Hepatocyte (in vitro differentiated cells): Measurements from ENCODE around the gene SPATS2. TPM values are rescaled to one million over a fixed set of nuclear protein-coding genes. Genes with fewer than 3 reads are reported as not detected.

Experiments used
- DNase-seq: peaks from one replicate; pipeline ENCODE4 v3.0.0-alpha.2; 2016; ENCODE audit warnings: low spot score
- H2AFZ ChIP-seq: fragments of 200-600 bp; sonication (generic); 2 replicates; pipeline ENCODE4 v1.6.0; 2016; ENCODE audit warnings: antibody characterized with exemption, mild to moderate bottlenecking
- H3K27ac ChIP-seq: fragments of 200-600 bp; sonication (generic); 2 replicates; pipeline ENCODE4 v1.5.1; 2016; ENCODE audit warnings: mild to moderate bottlenecking
- H3K27me3 ChIP-seq: fragments of 200-600 bp; sonication (generic); 2 replicates; pipeline ENCODE4 v1.6.1; 2016
- H3K36me3 ChIP-seq: fragments of 200-600 bp; sonication (generic); replicated peaks from 2 replicates; pipeline ENCODE4 v1.5.1; 2016; ENCODE audit warnings: low read depth; ENCODE audit not compliant: insufficient read depth
- H3K4me1 ChIP-seq: fragments of 200-600 bp; sonication (generic); 2 replicates; pipeline ENCODE4 v1.5.1; 2016; ENCODE audit warnings: mild to moderate bottlenecking, moderate library complexity; ENCODE audit not compliant: insufficient read depth
- H3K4me2 ChIP-seq: fragments of 200-600 bp; sonication (generic); 2 replicates; pipeline ENCODE4 v1.6.0; 2016
- H3K4me3 ChIP-seq: fragments of 200-600 bp; sonication (generic); 2 replicates; pipeline ENCODE4 v1.5.1; 2016; ENCODE audit warnings: mild to moderate bottlenecking
- H3K79me2 ChIP-seq: fragments of 200-600 bp; sonication (generic); 2 replicates; pipeline ENCODE4 v1.6.0; 2017; ENCODE audit warnings: mild to moderate bottlenecking
- H3K9me2 ChIP-seq: fragments of 200-600 bp; sonication (generic); replicated peaks from 2 replicates; pipeline ENCODE4 v1.6.0; 2017; ENCODE audit warnings: mild to moderate bottlenecking; ENCODE audit not compliant: insufficient read depth
- H3K9me3 ChIP-seq: fragments of 200-600 bp; sonication (generic); 2 replicates; pipeline ENCODE4 v1.5.1; 2016; ENCODE audit warnings: low read depth, mild to moderate bottlenecking
- H4K20me1 ChIP-seq: fragments of 200-600 bp; sonication (generic); 2 replicates; pipeline ENCODE4 v1.6.0; 2016; ENCODE audit warnings: mild to moderate bottlenecking; ENCODE audit not compliant: insufficient read depth, poor library complexity, severe bottlenecking
- CTCF ChIP-seq: fragments of 200-600 bp; sonication (generic); IDR thresholded peaks from 2 replicates; pipeline ENCODE4 v1.5.1; 2016; ENCODE audit warnings: antibody characterized with exemption, mild to moderate bottlenecking; ENCODE audit not compliant: poor library complexity
- EZH2 ChIP-seq: fragments of 200-600 bp; sonication (generic); IDR thresholded peaks from 2 replicates; pipeline ENCODE4 v1.6.1; 2016; ENCODE audit warnings: antibody characterized with exemption, mild to moderate bottlenecking, borderline replicate concordance
- EZH2phosphoT487 ChIP-seq: fragments of 200-600 bp; sonication (generic); IDR thresholded peaks from one replicate; pipeline ENCODE4 v1.6.1; 2018; ENCODE audit warnings: antibody characterized with exemption, mild to moderate bottlenecking, low read depth, moderate library complexity; ENCODE audit not compliant: unreplicated experiment, severe bottlenecking
- whole genome bisulfite sequencing: methylation state at CpG from one replicate; pipeline ENCODE4 v1.1.6; 2016; ENCODE audit warnings: low lambda C conversion rate; ENCODE audit errors: missing lambda C conversion rate; 5-methylcytosine and 5-hydroxymethylcytosine counted together
- polyA plus RNA-seq: library from polyadenylated mRNA; unstranded; fragments of >200 nt; fragmentation: Nextera tagmentation; extraction: Ambion mirVana; gene quantifications from 2 replicates; pipeline ENCODE4 v1.2.1, GENCODE V29; 2016
- total RNA-seq: library from RNA; depleted of rRNA; stranded (reverse); fragments of >200 nt; gene quantifications from 2 replicates; pipeline ENCODE4 v1.2.3, GENCODE V29; 2014

Gene SPATS2
- total and polyA plus RNA-seq, 2 experiments from 2014 or later: 24.9 to 39.8 TPM

GRCh38 chr12:49555631-49556390 lies 188.5 kb downstream of the SPATS2 start:
- H3K9me3 ChIP-seq: no peaks in the 10 kb centered on the region
- WGBS: 95% methylated on average over 17 of the region's 18 CpGs
- H3K4me1 ChIP-seq: no peaks in the 10 kb centered on the region
- H3K27ac ChIP-seq: no peak overlapping the region
- no peak for DNase-seq
- H3K9me2 ChIP-seq: no peaks in the 10 kb centered on the region
- H3K79me2 ChIP-seq: no peaks in the 10 kb centered on the region
- H3K4me3 ChIP-seq: no peak overlapping the region
- TF ChIP-seq EZH2: no peak
- no peak for TF ChIP-seq CTCF
- TF ChIP-seq EZH2phosphoT487: no peak
- no peak overlapping the region for H3K4me2 ChIP-seq
- H4K20me1 ChIP-seq: no peaks in the 10 kb centered on the region
- no peaks in the 10 kb centered on the region for H3K36me3 ChIP-seq
- H2AFZ ChIP-seq: no peak overlapping the region
- H3K27me3 ChIP-seq: no peaks in the 10 kb centered on the region

GRCh38 chr12:49556391-49557186 lies 189.3 kb downstream of the SPATS2 start:
- Histone ChIP-seq H3K79me2 (no peaks in the 10 kb centered on the region), H4K20me1 (no peaks in the 10 kb centered on the region), H3K4me3 (no peak overlapping the region), H3K4me2 (no peak overlapping the region), H2AFZ (no peak overlapping the region), H3K9me2 (no peaks in the 10 kb centered on the region), H3K36me3 (no peaks in the 10 kb centered on the region), H3K9me3 (no peaks in the 10 kb centered on the region), H3K27ac (no peak overlapping the region), H3K27me3 (no peaks in the 10 kb centered on the region), H3K4me1 (no peaks in the 10 kb centered on the region)
- WGBS: 93% methylated on average over 12 of the region's 12 CpGs
- TF ChIP-seq CTCF (no peak), EZH2 (no peak)
- no peak for DNase-seq

- no peak overlapping the region for H3K4me2 ChIP-seq
- no peaks in the 10 kb centered on the region for H3K9me3 ChIP-seq
- H3K36me3 ChIP-seq: no peaks in the 10 kb centered on the region
- no peak for DNase-seq
- no peak overlapping the region for H3K27ac ChIP-seq
- no peaks in the 10 kb centered on the region for H3K79me2 ChIP-seq
- no peaks in the 10 kb centered on the region for H3K27me3 ChIP-seq
- H3K4me1 ChIP-seq: no peaks in the 10 kb centered on the region
- no peaks in the 10 kb centered on the region for H4K20me1 ChIP-seq
- TF ChIP-seq EZH2phosphoT487: no peak
- no peak for TF ChIP-seq EZH2
- no peak for TF ChIP-seq CTCF
- WGBS: 96% methylated on average over 17 of the region's 18 CpGs
- no peak overlapping the region for H3K4me3 ChIP-seq
- H3K9me2 ChIP-seq: no peaks in the 10 kb centered on the region
- H2AFZ ChIP-seq: no peak overlapping the region
Observed at GRCh38 chr12:49557187-49557916, 190.1 kb downstream of the SPATS2 start.
